GM21825 (cell line): ENCODE results near the gene ISY1.
"Not testable (repeated sequence)": the region's sequence is repeated elsewhere in the genome, so short reads cannot be mapped to it uniquely, and the experiment has no call there.

Experiments
- ATAC-seq: cut with Tn5 transposase; IDR thresholded peaks from one replicate; pipeline ENCODE4 v1.9.1; 2021; ENCODE audit warnings: mild to moderate bottlenecking, moderate library complexity; ENCODE audit not compliant: unreplicated experiment

ISY1 gene

DNA sequence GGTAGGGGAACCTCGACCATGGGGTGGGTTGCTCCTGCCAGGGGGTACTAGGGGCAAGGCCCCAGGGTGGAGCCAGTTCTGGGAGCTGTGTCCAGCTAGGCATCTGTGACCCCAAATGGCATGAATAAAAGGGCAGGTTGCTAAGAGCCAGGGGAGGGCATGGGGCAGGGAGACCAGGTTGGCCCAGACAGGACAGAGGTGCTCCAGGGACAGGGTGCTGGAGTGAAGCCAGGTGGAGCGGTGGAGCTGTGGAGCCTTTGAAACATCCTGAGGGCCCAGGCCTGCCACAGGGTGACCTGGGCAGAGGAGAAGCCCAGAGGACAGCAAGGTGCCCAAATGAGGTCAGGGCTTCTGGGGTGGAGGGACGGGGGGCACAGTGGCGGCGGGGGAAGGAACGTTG is 72.6 kb downstream of the ISY1 start:
- ATAC-seq: not testable (repeated sequence)

DNA sequence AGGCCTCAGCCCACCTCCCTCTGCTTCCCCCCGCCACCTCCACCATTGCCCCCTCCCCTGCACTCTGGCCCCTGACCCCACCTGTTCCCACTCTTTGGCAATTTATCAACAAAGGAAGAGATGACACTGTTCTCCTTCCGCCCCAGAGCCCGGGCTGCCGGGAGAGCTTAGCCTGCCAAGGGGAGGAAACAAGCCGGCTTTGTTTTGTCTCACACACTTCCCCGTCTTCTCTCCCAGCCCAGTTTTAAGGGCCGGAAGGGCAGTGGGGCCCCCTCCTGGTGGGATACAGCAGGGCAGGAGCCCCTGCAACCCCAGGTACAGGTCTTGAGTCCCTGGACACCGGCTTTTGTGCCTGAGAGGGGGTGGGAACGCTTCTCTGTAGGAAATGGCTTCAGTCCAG is 73.0 kb downstream of the ISY1 start:
- not testable (repeated sequence) for ATAC-seq

DNA sequence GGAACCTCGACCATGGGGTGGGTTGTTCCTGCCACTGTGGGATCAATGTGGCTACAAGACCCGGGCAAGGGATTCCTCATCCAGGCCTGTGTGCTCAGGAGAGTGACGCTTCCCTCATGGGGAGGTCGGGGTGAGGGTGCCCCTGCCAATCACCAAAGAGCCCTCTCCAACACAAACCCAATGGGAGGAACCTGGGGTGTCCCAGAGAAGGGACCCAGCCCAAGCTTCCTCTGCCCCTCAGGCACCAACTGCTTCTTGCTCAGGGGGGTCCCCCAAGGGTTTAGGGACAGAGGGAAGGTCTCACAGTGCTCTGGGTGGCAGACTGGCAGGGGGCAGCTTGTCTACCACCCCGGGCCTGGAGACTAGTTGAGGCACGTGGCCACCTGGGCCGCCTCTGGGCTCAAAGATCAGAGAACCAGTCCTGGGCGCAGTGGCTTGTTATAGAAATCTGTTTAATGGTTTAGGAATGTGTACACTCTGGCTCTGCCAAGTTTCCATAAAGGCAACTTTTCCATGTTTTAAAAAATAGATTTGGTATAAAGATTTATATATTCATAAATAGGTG is 73.6 kb downstream of the ISY1 start:
- no peak for ATAC-seq

- ATAC-seq: no peak
Observed at GRCh38 chr3:129085818-129086217, 75.0 kb downstream of the ISY1 start.

DNA sequence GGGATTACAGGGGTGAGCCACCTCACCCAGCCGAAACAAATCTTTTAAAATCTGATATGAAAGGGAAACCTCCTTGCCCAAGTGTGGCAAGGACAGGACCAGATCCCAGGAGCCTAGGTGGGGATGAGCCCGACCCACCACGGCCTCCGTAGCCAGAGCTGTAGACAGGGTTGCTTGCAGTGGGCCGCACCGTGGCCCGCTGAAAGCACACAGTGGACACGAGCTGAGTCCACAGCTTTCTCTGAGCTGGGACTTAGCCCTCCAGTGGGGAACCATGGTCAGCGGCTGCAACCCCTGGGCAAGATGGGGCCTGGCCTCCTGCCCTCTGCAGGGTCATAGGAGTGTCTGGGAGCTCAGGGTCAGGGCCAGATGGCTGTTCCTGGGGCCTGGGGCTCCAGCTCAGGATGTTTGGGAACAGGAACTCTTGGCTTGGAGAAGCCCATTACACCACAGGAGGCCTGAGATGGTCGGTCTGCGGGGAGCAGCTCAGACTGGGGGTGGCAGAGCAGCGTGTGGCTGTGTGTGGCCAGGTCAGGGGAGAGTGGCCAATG is 75.6 kb downstream of the ISY1 start:
- no peak for ATAC-seq

- ATAC-seq: no peak
Observed at GRCh38 chr3:129084501-129084900, 76.4 kb downstream of the ISY1 start.

DNA sequence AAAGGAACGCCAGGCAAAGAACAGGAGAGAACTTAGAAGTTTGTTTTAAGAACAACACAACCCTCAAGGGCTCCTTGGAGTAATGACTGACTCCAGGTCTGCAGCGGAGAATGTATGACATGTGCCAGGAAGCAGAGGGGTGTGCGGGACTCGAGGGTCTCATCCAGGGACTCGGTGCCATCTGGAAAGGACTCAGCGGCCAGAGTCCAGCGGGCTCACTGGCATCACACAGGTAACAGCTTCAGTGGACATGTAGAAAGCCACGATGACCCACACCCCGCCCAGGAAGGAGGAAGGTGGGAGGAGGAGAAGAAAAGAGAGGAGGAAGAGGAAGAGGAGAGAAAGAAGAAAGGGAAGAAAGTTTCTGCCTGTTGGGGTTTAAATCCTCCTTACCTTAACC is 78.8 kb downstream of the ISY1 start:
- no peak for ATAC-seq

GRCh38 chr3:129081503-129081902 is 79.4 kb downstream of the ISY1 start:
- ATAC-seq: no peak

DNA sequence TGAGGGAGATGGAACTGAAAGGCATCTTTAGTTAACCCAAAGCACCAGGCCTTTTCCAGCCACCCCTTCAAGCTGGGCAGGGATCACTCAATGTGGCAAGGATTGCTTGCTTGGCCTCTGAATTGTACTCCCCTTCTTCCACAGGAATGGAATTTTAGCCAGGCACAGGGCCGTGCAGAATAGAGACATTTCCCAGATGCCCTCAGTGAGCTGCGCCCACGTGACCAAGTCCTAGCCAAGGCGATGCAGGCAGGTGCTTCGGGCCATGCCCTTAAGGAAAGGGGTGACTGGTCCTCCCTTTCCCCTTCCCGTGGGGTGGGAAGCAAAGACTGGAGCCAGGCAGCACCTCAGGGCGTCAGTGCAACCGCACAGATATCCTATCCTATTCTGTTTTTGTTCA is 82.4 kb downstream of the ISY1 start:
- no peak for ATAC-seq
